PC-9 (cell line): Measurements from ENCODE around the gene CHRNB1. TPM values are rescaled to one million over a fixed set of nuclear protein-coding genes. Genes with fewer than 3 reads are reported as not detected.
A peak's percentile ranks its signal among the peaks of the same experiment; 100 is the strongest.

ENCODE experiments used
- BruUV-seq: library from RNA; stranded (reverse); fragments of 400-500 nt; replicated peaks from 2 replicates; lab custom pipeline; 2021; lab: Mats Ljungman, UMichigan
- CTCF ChIA-PET: fragments of 300-600 bp; sonication (Branson Sonifier 250); formaldehyde crosslinking; loops from one replicate; lab custom pipeline; 2022; ENCODE audit warnings: antibody characterized with exemption; lab: Charles Lee
- POLR2A ChIA-PET: fragments of 300-600 bp; sonication (Branson Sonifier 250); formaldehyde crosslinking; loops from one replicate; lab custom pipeline; 2022; ENCODE audit warnings: antibody characterized with exemption; ENCODE audit not compliant: unreplicated experiment; lab: Charles Lee
- DNase-seq, 2 experiments: peaks; one replicate each; pipeline versions ENCODE4 v3.0.0 to v3.0.0-alpha.2; 2015 to 2022; ENCODE audit warnings: mixed read lengths in 1 of 2
- H2AFZ ChIP-seq: fragments of 200-600 bp; sonication (generic); 2 replicates; pipeline ENCODE4 v1.8.1; 2017; ENCODE audit warnings: antibody characterized with exemption
- H3F3A ChIP-seq: fragments of 200-600 bp; sonication (generic); 2 replicates; pipeline ENCODE4 v1.8.1; 2017; ENCODE audit warnings: antibody characterized with exemption, mild to moderate bottlenecking, low read depth; ENCODE audit not compliant: insufficient read depth
- H3K27ac ChIP-seq: fragments of 200-600 bp; sonication (generic); 2 replicates; pipeline ENCODE4 v1.6.1; 2016; ENCODE audit warnings: mixed run types
- H3K27me3 ChIP-seq: fragments of 200-600 bp; sonication (generic); 2 replicates; pipeline ENCODE4 v1.6.1; 2016; ENCODE audit warnings: low read depth, mixed run types; ENCODE audit not compliant: insufficient read depth
- H3K36me3 ChIP-seq: fragments of 200-600 bp; sonication (generic); 2 replicates; pipeline ENCODE4 v1.6.1; 2016; ENCODE audit warnings: low read depth, mixed run types
- H3K4me1 ChIP-seq: fragments of 200-600 bp; sonication (generic); replicated peaks from 2 replicates; pipeline ENCODE4 v1.6.1; 2016; ENCODE audit warnings: mixed run types; ENCODE audit not compliant: insufficient read depth
- H3K4me2 ChIP-seq: fragments of 200-600 bp; sonication (generic); 2 replicates; pipeline ENCODE4 v1.6.1; 2017; ENCODE audit warnings: mixed run types
- H3K4me3 ChIP-seq: fragments of 200-600 bp; sonication (generic); 2 replicates; pipeline ENCODE4 v1.6.1; 2016; ENCODE audit warnings: mixed run types
- H3K79me2 ChIP-seq: fragments of 200-600 bp; sonication (generic); 2 replicates; pipeline ENCODE4 v1.6.1; 2017; ENCODE audit warnings: low read depth, mixed run types
- H3K9me2 ChIP-seq: fragments of 200-600 bp; sonication (generic); 2 replicates; pipeline ENCODE4 v1.8.1; 2017; ENCODE audit warnings: mild to moderate bottlenecking; ENCODE audit not compliant: insufficient read depth
- H3K9me3 ChIP-seq: fragments of 200-600 bp; sonication (generic); 2 replicates; pipeline ENCODE4 v1.8.1; 2016; ENCODE audit warnings: low read depth; ENCODE audit not compliant: insufficient read depth
- H4K20me1 ChIP-seq: fragments of 200-600 bp; sonication (generic); 2 replicates; pipeline ENCODE4 v1.8.1; 2017; ENCODE audit not compliant: insufficient read depth
- CTCF ChIP-seq: fragments of 200-600 bp; sonication (generic); conservative IDR thresholded peaks from 2 replicates; pipeline ENCODE4 v1.6.1; 2017; ENCODE audit warnings: mixed run types, antibody characterized with exemption, mild to moderate bottlenecking, moderate library complexity
- EZH2 ChIP-seq: fragments of 200-600 bp; sonication (generic); IDR thresholded peaks from 2 replicates; pipeline ENCODE4 v1.8.0; 2017; ENCODE audit warnings: antibody characterized with exemption, low read depth
- intact Hi-C: fragments of 100-400 bp; cut with micrococcal nuclease; formaldehyde crosslinking; loops from one replicate; pipeline ENCODE4 v1.10.0; 2022; ENCODE audit not compliant: unreplicated experiment
- total RNA-seq: library from RNA; stranded (reverse); gene quantifications from 2 replicates; pipeline ENCODE4 v1.2.3, GENCODE V29; 2021

CHRNB1 gene
- total RNA-seq, 1 experiment from 2014 or later, result 53.4 TPM

GRCh38 chr17:7442142-7442541 is 2.7 kb upstream of the CHRNB1 start:
- Histone ChIP-seq H3K9me3 (no peaks in the 10 kb centered on the region), H3K4me1 (peaks cover 12% of the 10 kb centered on the region), H4K20me1 (no peaks in the 10 kb centered on the region), H3K4me3 (no peak overlapping the region), H3F3A (0 out of 2 replicates have a peak, but pooled peaks cover 3% of the 10 kb centered on the region), H3K9me2 (no peaks in the 10 kb centered on the region), H3K27ac (no peak overlapping the region), H3K27me3 (no peaks in the 10 kb centered on the region), H3K79me2 (peaks cover 4% of the 10 kb centered on the region; the same call in 1 of the 2 replicates), H3K4me2 (no peak overlapping the region), H2AFZ (no peak overlapping the region), H3K36me3 (no peaks in the 10 kb centered on the region)
- POLR2A ChIA-PET, result no interaction called here
- CTCF ChIA-PET, result interaction anchor here (0.5 kb wide), 2 partner anchors 24 to 80 kb away, joined by 3 to 6 read pairs; no protein-coding TSS in a partner anchor
- TF ChIP-seq CTCF (no peak), EZH2 (no peak)
- no peak for DNase-seq
- no TSS peak for BruUV-seq
- intact Hi-C loops, result no loop called here

- Histone ChIP-seq H3F3A (0 out of 2 replicates have a peak, but pooled peaks cover 3% of the 10 kb centered on the region), H3K27me3 (no peaks in the 10 kb centered on the region), H3K9me2 (no peaks in the 10 kb centered on the region), H3K27ac (no peak overlapping the region), H2AFZ (no peak overlapping the region), H3K4me2 (peak overlapping the region; percentile 81; the same call in 1 of the 2 replicates), H3K4me3 (no peak overlapping the region), H3K79me2 (no peaks in the 10 kb centered on the region), H3K4me1 (peaks cover 12% of the 10 kb centered on the region), H3K9me3 (no peaks in the 10 kb centered on the region), H3K36me3 (no peaks in the 10 kb centered on the region), H4K20me1 (no peaks in the 10 kb centered on the region)
- TF ChIP-seq EZH2 (no peak), CTCF (no peak)
- BruUV-seq, result no TSS peak
- intact Hi-C loops, result loop anchor here (2.0 kb wide), 1 partner anchor 33 kb away; no protein-coding TSS in a partner anchor
- ChIA-PET CTCF (interaction anchor here (0.5 to 0.6 kb wide), 3 partner anchors 43 to 73 kb away, joined by 3 to 6 read pairs (median 5); no protein-coding TSS in a partner anchor), POLR2A (interaction anchor here (0.6 to 1.5 kb wide), 4 partner anchors 41 to 168 kb away, joined by 3 to 8 read pairs (median 4); partner anchors contain the start of genes CD68 and POLR2A)
- no peak for DNase-seq
These were observed 1.1 kb upstream of the CHRNB1 start for GRCh38 chr17:7443499-7444485.

- POLR2A ChIA-PET, result interaction anchor here (0.5 to 1.4 kb wide), 12 partner anchors 9 to 219 kb away, joined by 3 to 12 read pairs (median 4); partner anchors contain the start of genes SOX15, TMEM102 and TMEM256
- TF ChIP-seq EZH2 (no peak), CTCF (no peak)
- CTCF ChIA-PET, result interaction anchor here (0.6 to 1.1 kb wide), 3 partner anchors 9 to 116 kb away, joined by 3 to 5 read pairs (median 5); no protein-coding TSS in a partner anchor
- BruUV-seq, result no TSS peak
- no peaks in the 10 kb centered on the region for H3K27me3 ChIP-seq
- H3F3A ChIP-seq, result peaks cover 9% of the 10 kb centered on the region; the same call in 1 of the 2 replicates
- peak; percentile 66 to 92 for DNase-seq
- intact Hi-C loops, result loop anchor here (1.0 to 2.0 kb wide), 2 partner anchors 31 to 39 kb away; partner anchors contain the start of gene POLR2A
- H4K20me1 ChIP-seq, result no peaks in the 10 kb centered on the region
- H3K27ac ChIP-seq, result peak overlapping the region; percentile 75
- no peaks in the 10 kb centered on the region for H3K9me3 ChIP-seq
- peak overlapping the region; percentile 81 for H3K4me2 ChIP-seq
- peak overlapping the region; percentile 71 for H3K4me3 ChIP-seq
- H3K79me2 ChIP-seq, result no peaks in the 10 kb centered on the region
- H3K9me2 ChIP-seq, result no peaks in the 10 kb centered on the region
- H3K36me3 ChIP-seq, result no peaks in the 10 kb centered on the region
- peaks cover 17% of the 10 kb centered on the region for H3K4me1 ChIP-seq
- peak overlapping the region; percentile 81; the same call in 1 of the 2 replicates for H2AFZ ChIP-seq
These were observed 733 bp downstream of the CHRNB1 start for GRCh38 chr17:7445619-7445968.
